WI38 (cell line): ENCODE data around the gene ATP1B3.
A peak's percentile ranks its signal among the peaks of the same experiment; 100 is the strongest.
"Not testable (repeated sequence)": the region's sequence is repeated elsewhere in the genome, so short reads cannot be mapped to it uniquely, and the experiment has no call there.

Experiments
- H3K4me3 ChIP-seq: 2 replicates; pipeline ENCODE4 v1.5.1; 2011; ENCODE audit warnings: low read depth, mild to moderate bottlenecking, control low read depth, low read length
- CTCF ChIP-seq: IDR thresholded peaks from 2 replicates; pipeline ENCODE4 v1.5.1; 2012; ENCODE audit warnings: low read depth, mild to moderate bottlenecking, control low read depth, low read length

Gene ATP1B3

GRCh38 chr3:141909408-141909807, 33.0 kb downstream of the ATP1B3 start:
- no peak for TF ChIP-seq CTCF

GRCh38 chr3:141909986-141910385, 33.5 kb downstream of the ATP1B3 start:
- not testable (repeated sequence) for H3K4me3 ChIP-seq

More at GRCh38 chr3:141909408-141909807, 33.0 kb downstream of the ATP1B3 start:
- H3K4me3 ChIP-seq: no peak overlapping the region

- H3K4me3 ChIP-seq: no peak overlapping the region
- TF ChIP-seq CTCF: peak; percentile 55
Observed at GRCh38 chr3:141913150-141913811, 36.8 kb downstream of the ATP1B3 start.

- TF ChIP-seq CTCF: no peak
- no peak overlapping the region for H3K4me3 ChIP-seq
Observed at GRCh38 chr3:141914311-141914710, 37.9 kb downstream of the ATP1B3 start.

GRCh38 chr3:141915016-141915415, 38.6 kb downstream of the ATP1B3 start:
- no peak for TF ChIP-seq CTCF

GRCh38 chr3:141915766-141916165, 39.3 kb downstream of the ATP1B3 start:
- TF ChIP-seq CTCF: no peak
- no peak overlapping the region for H3K4me3 ChIP-seq

More at GRCh38 chr3:141915016-141915415, 38.6 kb downstream of the ATP1B3 start:
- no peak overlapping the region for H3K4me3 ChIP-seq

GRCh38 chr3:141920701-141921100, 44.3 kb downstream of the ATP1B3 start:
- no peak for TF ChIP-seq CTCF
- no peak overlapping the region for H3K4me3 ChIP-seq

- no peak for TF ChIP-seq CTCF
- no peak overlapping the region for H3K4me3 ChIP-seq
Observed at GRCh38 chr3:141921316-141921715, 44.9 kb downstream of the ATP1B3 start.

- not testable (repeated sequence) for H3K4me3 ChIP-seq
Observed at GRCh38 chr3:141925677-141926076, 49.2 kb downstream of the ATP1B3 start.
